ENCODE results near the gene POLR1H.

The POLR1H gene

DNA sequence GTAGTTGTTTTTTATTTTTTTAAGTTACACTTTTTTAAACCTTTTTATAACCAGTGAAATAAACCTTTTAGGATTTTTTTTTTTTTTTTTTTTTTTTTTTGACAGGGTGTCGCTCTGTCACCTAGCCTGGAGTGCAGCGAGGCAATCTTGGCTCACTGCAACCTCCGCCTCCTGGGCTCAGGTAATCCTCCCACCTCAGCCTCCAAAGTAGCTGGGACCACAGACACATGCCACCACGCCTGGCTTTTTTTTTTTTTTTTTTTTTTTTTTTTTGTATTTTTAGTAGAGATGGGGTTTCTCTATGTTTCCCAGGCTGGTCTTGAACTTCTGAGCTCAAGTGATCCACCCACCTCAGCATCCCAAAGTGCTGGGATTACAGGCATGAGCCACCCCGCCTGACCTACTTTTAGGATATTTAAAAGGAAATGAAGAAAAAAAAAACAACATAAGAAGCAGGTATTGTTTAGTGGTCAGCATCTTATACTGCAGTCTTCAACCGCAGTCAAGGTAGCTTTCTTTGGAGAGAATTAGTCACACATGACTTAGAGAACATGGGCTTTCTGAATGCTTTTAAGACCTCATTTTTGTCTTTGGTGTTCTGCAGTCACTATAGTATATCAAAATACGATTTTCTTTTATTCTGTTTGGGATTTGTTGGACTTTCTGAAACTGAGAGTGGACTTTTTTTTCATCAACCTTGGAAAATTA lies 1.6 kb downstream of the POLR1H start:
- DNase-seq: no peak

DNA sequence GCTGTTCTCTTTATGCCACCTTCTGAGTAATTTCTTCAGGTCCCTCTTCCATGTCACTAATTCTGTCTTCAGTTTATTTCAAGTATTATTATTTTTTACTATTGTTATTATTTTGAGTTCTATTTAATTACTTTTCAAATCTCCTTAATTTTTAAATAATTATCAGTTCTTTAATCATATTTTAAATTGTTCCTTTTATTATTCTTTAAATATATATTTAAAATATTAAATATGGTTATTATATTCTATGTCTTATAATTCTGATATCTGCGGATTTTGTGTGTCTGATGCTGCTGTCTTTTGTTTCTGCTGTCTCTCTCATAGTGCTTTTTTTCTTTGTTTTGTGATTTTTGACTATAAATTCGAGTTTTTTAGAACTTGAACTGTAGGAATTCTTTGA lies 2.2 kb downstream of the POLR1H start:
- DNase-seq: no peak

DNA sequence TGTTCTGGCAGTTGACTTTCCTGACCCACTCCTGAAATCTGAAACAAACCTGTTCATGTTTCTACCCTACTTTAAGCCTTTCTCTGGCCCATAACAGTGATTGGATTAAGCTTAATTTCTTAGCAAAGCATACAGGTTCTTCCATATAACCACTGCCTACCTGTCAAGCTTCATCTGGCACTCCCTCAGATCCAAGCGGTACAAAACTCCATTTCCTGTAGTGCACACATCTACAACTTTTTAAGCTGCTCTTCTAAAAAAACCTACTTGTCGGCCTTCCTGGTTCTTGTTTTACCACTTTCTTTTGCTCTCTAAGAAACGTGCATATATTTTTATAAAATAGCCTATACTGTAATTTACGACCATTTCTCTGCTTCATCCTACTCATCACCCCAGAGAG lies 5.0 kb downstream of the POLR1H start:
- no peak for DNase-seq

DNA sequence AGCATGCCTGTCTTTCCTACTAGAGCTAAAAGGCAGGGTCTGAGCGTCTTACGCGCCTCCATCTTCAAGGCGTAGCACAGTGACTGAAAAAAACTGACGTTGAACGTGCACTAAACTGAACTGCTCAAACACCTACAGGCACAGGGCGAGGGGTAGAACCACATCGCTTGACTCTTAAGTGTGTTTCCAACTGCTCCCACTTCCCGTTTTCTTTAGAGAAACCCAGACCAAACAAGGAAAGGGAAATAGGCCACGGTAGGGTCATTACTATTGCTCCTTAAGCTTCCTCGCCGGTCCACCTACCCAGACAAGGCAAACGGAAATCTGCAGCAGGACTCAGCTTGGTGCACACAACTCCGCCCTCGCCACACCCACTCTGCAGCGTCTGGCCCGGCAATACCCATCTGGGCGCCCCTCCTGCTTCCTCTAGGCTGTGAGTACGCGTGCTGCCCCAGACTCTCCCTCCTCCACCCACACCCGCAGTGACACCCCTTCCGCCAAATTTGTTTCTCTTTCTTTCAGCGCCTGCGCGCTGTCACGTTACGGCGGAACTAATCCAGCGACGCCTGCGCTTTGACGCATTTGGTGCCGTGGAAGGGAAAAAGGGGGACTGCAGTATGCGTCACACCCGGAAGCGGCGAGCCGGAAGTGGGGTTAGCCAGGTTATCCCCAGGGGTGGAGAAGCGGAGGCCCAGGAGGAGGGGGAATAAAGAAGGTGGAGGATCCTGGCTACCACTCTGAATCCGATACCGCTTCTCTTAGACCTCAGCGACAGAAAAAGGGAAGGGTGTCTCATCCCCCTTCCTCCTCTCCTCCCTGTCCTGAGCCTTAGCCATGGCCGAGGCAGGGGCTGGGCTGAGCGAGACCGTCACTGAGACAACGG lies 5.8 kb downstream of the POLR1H start, which contains the start of gene PPP1R11:
Gene PPP1R11 (plus strand): TSS at position 622 of the 883 bp plus-strand sequence. CDS start 213 bp downstream, at position 835.
- peak; percentile 91 to 100 (median 98) for DNase-seq

DNA sequence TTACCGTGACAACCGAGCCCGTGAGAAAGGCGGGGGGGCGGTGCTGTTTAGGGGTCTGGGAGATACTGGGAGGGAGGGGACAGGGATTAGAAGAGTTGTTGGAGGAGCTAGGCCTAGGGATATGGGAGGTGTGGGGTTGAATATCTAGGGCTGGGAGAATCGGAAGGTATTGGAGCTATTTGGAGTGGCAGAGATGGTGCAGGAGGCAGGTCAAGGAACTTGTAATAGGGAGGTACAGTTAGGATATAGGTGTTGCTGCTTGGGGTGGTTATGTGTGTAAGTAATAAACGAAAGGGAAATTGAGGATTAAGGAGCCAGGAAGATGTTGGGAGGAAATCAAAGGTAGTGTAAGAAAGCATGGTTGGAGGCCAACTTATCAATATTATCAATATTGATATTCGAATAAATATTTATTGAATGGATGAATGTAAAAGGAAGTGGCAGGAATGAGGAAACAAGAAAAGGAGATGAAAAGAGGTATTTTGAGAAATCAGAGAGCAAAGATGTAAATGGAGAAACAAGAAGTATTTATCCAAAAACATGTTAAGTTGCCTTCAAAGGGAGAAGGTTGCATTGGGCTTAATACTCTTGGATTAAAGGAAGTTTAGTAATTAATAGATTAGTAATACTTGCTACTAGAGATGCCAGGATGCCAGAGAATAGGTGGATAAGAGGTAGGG lies 6.5 kb downstream of the POLR1H start:
- no peak for DNase-seq

DNA sequence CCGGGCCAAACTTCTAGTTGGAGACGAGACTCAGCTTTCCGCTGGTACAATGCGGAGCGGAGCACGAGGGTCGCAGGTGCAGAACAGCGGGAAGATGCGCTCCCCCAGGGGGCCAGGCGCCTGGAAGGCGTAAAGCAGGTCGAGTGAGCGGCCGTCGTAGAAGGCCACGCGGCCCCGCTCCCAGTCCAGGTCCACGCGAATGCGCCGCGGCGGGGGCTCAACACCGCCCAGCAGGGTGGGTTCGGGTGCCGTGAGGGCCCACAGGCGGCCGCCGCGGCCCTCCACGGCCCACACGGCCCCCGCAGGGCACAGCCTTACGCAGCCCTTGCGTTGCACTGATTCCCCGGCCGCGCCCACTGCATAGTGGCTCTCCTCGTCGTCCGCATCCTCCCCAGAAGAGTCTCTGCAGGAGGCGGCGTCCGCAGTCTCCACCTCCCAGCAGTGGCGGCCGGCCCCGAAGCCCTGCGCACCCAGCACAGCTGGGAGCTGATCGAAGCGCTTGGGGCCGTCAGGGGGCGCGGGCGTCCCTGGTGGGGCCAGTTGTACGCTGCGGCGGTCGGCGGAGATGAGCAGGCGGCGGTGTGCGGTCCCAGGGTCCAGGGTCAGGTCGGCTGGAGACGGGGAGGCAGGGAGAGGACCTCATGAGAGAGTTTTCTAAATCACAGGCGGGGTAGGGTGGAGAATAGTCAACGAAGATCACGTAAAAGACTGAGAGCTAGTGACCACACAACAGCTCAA lies 10.2 kb downstream of the POLR1H start:
- DNase-seq: no peak

DNA sequence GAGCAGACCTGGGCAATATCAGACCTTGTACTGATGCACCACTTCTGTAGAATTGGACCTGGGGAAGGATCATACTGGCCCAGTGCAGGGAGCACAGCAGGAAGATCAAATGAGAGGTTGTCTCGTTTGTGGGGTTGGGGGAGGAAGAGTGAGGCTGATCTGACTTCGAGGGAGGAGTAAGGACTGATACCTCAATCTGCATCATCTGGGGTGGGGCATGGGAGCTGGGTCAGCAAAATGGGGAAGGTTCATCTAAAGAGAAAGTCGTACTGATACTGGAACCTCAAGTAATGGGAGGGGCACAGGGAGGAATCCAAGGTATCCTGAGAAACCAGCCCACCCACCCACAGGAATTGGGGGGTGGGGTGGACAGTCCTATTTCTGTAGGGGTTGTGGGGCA lies 10.8 kb downstream of the POLR1H start:
- no peak for DNase-seq

DNA sequence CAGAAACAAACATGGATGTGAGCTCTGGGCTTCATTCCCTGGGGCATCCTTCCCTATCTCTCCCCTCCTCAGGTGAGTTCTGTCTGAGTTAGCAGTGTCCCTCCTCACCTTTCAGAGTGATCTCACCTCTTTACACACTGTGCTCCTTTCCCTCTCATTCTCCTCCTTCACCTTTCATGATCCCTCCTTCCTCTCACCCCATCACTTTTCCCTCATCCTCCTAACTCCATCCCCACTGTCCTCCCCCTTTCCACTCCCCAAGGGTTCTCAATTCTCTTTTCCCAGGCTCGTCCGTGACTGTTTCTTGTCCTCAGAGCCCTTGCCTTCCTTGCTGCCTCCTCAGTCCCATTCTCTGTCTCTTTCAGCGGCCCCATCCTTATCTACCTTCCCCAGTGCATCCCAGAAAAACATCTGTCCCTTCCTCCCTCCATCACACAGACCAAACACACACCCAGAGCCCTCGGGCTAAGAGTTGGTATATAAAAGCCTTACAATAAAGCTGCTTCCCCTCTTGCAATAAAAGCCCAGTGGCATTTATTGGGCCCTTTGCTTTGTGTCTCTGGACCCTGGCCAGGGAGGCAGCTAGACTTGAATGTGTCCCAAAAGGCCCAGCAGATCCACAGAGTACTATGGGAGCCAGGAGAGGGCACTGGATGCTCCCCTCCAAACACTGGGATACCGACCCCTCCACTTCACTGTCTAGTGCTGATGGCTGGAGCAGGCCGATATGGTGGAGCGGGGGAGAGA lies 12.6 kb downstream of the POLR1H start:
- DNase-seq: no peak

GRCh38 chr6:30074331-30075093 lies 13.4 kb downstream of the POLR1H start:
- no peak for DNase-seq

DNA sequence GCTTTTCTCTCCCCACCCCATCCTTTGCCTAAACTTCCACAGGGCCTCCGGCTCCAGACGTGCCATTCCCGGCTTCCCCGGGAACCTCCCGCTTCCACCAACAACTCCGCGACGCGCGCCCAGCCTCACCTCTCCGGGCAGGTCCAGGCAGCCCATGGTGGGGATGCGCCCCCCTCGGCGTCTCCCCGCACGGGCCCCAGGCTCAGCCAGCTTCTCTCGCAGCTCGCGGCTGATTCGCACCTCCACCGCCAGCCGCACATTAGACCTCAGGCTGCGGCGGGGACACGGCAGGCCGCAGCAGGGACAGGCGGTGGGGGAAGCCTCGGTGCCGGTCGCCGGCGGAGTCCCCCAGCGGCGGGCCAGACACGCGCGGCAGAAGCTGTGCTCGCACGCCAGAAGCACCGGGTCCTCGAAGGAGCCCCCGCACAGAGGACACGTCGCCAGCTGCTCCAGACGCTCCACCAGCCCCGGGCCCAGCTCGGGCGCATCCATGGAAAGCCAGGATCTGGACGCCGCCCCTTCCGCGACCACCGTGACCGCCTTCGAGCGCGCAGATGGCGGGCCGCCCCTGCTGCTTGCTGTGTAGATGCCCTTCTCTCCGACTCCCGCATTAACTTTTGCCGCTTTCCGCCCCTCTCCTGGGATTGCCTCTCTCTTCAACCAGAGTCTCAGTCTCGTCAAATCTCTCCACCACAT lies 14.2 kb downstream of the POLR1H start, which contains the start of gene RNF39:
Gene RNF39 (minus strand): TSS at position 676 of the 696 bp plus-strand sequence. CDS start 184 bp downstream, at position 492.
- DNase-seq: no peak

GRCh38 chr6:30075790-30076732 lies 15.0 kb downstream of the POLR1H start:
- DNase-seq: no peak

DNA sequence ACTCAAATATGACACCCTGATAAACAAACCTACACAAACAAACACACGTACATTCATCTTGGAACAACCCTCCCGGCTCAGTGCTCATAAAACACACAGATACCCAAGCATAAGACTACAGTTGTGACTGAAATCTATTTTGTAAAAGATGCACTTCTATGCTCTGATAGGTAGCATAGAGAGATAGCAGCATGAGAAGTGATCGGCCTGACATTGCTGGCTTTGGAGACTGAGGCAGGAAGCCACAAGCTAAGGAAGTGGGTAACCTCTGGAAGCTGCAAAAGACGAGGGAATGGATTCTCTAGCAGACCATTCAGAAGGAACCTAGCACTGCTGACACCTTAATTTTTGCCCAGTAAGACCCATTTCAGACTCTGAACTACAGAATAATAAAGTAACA lies 16.2 kb downstream of the POLR1H start:
- no peak for DNase-seq

- no peak for DNase-seq
These were observed 26.8 kb downstream of the POLR1H start for GRCh38 chr6:30087876-30088275.

GRCh38 chr6:30091577-30092381 lies 30.7 kb downstream of the POLR1H start:
- no peak for DNase-seq

- DNase-seq: no peak
These were observed 31.9 kb downstream of the POLR1H start for GRCh38 chr6:30092852-30093543.

- no peak for DNase-seq
These were observed 33.0 kb downstream of the POLR1H start for GRCh38 chr6:30093951-30094661.

- no peak for DNase-seq
These were observed 35.8 kb downstream of the POLR1H start for GRCh38 chr6:30096829-30097228.
